M059J (cell line): ENCODE results near the gene ELL. TPM values are rescaled to one million over a fixed set of nuclear protein-coding genes. Genes with fewer than 3 reads are reported as not detected.

Experiments
- DNase-seq: peaks from one replicate; pipeline ENCODE4 v3.0.0-alpha.2; 2012; ENCODE audit warnings: low read depth
- total RNA-seq: library from RNA; depleted of rRNA; stranded (reverse); fragments of >200 nt; shearing (Covaris generic); gene quantifications from 2 replicates; pipeline ENCODE4 v1.2.3, GENCODE V29; 2014

Gene ELL
- total RNA-seq, 1 experiment from 2014 or later, result 15.4 TPM

- no peak for DNase-seq
Measured at GRCh38 chr19:18504886-18505610, 16.8 kb downstream of the ELL start.

- DNase-seq, result no peak
Measured at GRCh38 chr19:18503971-18504885, 17.6 kb downstream of the ELL start.

GRCh38 chr19:18503337-18503970 is 18.4 kb downstream of the ELL start:
- no peak for DNase-seq

- no peak for DNase-seq
Measured at GRCh38 chr19:18502638-18503294, 19.1 kb downstream of the ELL start.

GRCh38 chr19:18502246-18502637 is 19.6 kb downstream of the ELL start:
- DNase-seq, result no peak

- no peak for DNase-seq
Measured at GRCh38 chr19:18501832-18502231, 20.0 kb downstream of the ELL start.

GRCh38 chr19:18501351-18501750 is 20.5 kb downstream of the ELL start:
- DNase-seq, result no peak

GRCh38 chr19:18500799-18501198 is 21.1 kb downstream of the ELL start:
- DNase-seq, result no peak

- no peak for DNase-seq
Measured at GRCh38 chr19:18500376-18500775, 21.5 kb downstream of the ELL start.

- no peak for DNase-seq
Measured at GRCh38 chr19:18499055-18499775, 22.7 kb downstream of the ELL start.

GRCh38 chr19:18496980-18497256 is 25.0 kb downstream of the ELL start:
- no peak for DNase-seq

- peak; percentile 75 for DNase-seq
Measured at GRCh38 chr19:18496167-18496979, 25.5 kb downstream of the ELL start.

GRCh38 chr19:18495204-18495911 is 26.5 kb downstream of the ELL start:
- no peak for DNase-seq

GRCh38 chr19:18494267-18494607 is 27.6 kb downstream of the ELL start:
- no peak for DNase-seq

- DNase-seq, result no peak
Measured at GRCh38 chr19:18493440-18494266, 28.2 kb downstream of the ELL start.

- DNase-seq, result no peak
Measured at GRCh38 chr19:18491995-18492953, 29.6 kb downstream of the ELL start.

- DNase-seq, result no peak
Measured at GRCh38 chr19:18490728-18491127, 31.1 kb downstream of the ELL start.

- no peak for DNase-seq
Measured at GRCh38 chr19:18489627-18490184, 32.2 kb downstream of the ELL start.
